GM12865 (cell line): Measurements from ENCODE around the gene SREBF1.
A peak's percentile ranks its signal among the peaks of the same experiment; 100 is the strongest.

Source experiments
- DNase-seq: peaks from one replicate; pipeline ENCODE4 v3.0.0; 2010; ENCODE audit warnings: low read depth
- H3K4me3 ChIP-seq: 2 replicates; pipeline ENCODE4 v1.5.1; 2011; ENCODE audit warnings: mild to moderate bottlenecking, low read depth, low read length, control low read depth
- TF ChIP-seq, protein P1 (sequence below): IDR thresholded peaks from 2 replicates; pipeline ENCODE4 v1.5.1; 2011; ENCODE audit warnings: low read length, control low read depth, low read depth, inconsistent platforms; ENCODE audit not compliant: insufficient read depth; ENCODE audit errors: missing control alignments

Gene SREBF1

DNA sequence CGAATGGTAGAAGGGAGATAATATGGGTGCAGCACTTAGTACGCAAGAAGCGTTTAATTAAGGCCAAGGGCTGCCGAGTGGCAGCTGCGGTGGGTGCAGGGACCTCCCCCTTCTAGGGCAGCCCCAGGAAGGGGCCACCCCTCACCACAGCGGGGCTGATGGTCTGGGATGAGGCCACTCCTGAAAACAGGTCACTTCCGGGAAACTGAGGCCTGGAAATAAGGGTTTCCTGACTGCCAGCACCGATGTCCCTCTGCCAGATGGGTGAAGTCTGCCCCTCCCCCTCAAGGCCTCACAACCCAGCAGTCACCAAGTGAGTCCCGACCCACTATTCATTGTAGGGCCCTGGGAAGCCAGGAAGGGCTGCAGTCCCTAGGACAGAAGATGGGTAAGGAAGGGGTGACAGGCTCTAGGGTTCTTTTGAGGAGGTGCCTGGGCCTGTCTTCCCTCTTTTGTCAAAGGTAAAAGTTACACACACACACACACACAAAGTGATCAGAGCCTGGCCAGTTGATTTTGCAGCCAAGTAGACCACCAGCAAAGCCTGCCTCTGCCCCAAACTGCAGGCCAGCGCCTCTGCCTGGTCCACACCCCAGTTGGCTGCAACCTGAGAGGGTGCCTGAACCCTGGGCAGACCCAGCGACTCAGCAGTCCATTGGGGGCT lies 12.5 kb downstream of the SREBF1 start:
- TF ChIP-seq, protein P1, sequence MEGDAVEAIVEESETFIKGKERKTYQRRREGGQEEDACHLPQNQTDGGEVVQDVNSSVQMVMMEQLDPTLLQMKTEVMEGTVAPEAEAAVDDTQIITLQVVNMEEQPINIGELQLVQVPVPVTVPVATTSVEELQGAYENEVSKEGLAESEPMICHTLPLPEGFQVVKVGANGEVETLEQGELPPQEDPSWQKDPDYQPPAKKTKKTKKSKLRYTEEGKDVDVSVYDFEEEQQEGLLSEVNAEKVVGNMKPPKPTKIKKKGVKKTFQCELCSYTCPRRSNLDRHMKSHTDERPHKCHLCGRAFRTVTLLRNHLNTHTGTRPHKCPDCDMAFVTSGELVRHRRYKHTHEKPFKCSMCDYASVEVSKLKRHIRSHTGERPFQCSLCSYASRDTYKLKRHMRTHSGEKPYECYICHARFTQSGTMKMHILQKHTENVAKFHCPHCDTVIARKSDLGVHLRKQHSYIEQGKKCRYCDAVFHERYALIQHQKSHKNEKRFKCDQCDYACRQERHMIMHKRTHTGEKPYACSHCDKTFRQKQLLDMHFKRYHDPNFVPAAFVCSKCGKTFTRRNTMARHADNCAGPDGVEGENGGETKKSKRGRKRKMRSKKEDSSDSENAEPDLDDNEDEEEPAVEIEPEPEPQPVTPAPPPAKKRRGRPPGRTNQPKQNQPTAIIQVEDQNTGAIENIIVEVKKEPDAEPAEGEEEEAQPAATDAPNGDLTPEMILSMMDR: no peak
- H3K4me3 ChIP-seq: peak overlapping the region; percentile 51
- peak; percentile 38 for DNase-seq

DNA sequence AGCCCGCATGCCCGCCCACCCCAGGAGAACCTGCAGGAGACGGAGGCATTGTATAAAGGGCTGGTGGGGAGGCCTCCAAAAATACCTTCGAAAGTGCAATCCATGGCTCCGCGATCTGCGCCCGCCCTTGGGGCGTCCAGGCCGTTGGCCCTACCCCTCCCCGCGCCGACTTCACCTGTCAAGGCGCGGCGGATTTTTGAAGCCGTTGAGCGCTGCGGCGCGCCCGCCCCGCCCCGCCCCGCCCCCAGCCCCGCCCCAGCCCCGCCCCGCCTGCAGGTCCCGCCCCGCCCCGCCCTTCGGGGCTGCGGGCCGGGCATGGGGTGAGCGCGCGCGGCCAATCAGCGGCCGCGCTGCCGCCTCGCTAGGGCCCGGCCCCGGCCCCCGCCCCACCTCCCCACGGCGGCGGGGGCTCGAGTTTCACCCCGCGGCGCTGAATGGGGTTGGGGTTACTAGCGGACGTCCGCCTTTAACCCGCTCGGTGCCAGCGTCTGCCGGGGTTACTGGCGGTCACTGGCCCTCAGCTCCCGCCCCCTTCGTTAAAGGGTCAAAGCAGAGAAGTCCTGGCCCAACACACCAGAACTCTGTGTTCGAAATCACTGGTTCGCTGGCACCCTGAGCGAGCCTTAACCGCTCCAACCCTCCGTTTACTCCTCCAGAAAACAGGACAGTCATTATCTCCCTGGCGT lies 13.2 kb downstream of the SREBF1 start:
- peak; percentile 93 for DNase-seq
- TF ChIP-seq, protein P1: no peak
- peak overlapping the region; percentile 51 for H3K4me3 ChIP-seq

DNA sequence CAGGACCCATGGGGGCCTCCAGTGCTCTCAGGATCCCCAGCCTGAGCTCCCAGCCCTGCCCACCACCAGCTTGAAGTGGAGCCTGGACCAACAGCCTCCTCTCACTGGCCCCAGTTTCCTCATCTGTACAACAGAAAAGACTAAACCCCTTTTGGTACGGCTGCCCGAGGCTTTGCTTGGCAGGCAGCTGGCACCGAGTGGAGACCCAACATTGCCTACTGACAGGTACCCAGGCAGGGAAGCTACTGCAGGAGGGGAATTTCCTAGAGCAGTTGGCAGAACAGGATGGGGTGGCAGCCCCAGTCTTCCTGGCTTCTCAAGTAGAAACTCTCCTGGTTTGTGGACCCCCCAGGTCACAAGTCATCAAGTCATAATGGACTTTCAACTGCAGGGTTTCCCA lies 14.2 kb downstream of the SREBF1 start:
- TF ChIP-seq, protein P1: no peak
- no peak for DNase-seq
- peak overlapping the region; percentile 40 for H3K4me3 ChIP-seq

DNA sequence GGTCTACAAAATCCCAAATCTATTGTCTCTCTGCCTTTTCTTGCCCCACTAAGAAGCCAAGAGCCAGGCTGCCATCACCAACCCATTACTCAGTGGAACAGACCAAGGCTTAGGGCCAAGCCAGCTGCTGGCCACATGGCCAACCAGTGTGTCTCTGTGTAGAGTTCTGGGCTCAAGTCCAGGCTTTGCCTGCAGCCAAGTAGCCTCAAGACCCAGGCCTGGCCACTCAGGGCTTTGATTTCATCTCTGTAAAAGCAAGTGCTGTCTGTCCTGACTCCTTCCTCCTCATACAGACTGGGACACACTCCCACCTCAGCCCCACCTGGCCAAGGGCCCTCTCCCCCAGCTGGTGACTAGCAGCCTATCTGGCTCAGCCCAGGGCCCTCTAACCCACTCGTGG lies 14.6 kb downstream of the SREBF1 start:
- TF ChIP-seq, protein P1: no peak
- H3K4me3 ChIP-seq: no peak overlapping the region
- DNase-seq: no peak

DNA sequence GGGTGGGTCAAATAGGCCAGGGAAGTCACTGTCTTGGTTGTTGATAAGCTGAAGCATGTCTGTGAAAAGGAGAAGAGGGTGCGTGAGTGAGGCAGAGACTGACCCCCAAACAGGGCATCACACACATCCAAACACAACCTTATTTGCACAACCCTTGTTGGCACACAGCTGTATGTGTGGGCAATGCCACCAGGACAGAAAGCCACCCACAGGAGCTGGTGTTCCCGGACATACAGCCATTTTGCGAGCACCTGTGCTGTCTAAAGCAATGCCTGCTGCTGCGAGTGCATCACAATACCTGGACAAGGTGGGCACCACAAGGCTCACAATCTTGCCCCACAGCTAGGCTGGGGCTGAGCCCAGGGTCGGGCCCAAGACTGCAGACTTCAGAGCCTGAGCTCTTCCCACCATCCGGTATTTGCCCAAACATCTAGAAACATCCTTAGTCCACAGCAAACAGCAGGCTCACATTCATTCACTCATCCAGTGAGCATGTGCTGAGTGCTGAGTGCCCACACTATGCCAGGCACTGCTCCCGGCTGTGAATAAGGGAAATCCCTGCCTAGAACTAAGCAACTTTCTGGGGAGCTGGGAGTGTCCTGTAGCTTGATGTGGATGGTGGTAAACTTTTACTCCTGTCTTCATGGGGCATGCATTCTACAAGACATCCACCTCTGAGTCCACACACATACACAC lies 16.2 kb downstream of the SREBF1 start:
- TF ChIP-seq, protein P1: no peak
- no peak for DNase-seq
- no peak overlapping the region for H3K4me3 ChIP-seq

DNA sequence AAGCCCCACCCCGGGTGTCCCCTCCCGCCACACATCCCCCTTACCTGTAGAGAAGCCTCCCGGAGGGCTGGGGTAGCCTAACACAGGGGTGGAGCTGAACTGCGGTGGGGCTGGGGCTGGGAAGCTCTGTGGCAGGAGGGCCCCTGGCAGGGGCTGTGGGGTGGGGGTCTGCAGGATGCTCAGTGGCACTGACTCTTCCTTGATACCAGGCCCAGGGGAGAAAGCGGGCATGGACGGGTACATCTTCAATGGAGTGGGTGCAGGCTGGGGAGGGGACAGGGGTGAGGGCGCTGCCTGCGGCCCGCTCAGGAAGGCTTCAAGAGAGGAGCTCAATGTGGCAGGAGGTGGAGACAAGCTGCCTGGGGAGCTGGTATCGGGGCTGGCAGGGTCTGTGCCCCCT lies 16.7 kb downstream of the SREBF1 start:
- H3K4me3 ChIP-seq: no peak overlapping the region
- TF ChIP-seq, protein P1: no peak
- DNase-seq: no peak

DNA sequence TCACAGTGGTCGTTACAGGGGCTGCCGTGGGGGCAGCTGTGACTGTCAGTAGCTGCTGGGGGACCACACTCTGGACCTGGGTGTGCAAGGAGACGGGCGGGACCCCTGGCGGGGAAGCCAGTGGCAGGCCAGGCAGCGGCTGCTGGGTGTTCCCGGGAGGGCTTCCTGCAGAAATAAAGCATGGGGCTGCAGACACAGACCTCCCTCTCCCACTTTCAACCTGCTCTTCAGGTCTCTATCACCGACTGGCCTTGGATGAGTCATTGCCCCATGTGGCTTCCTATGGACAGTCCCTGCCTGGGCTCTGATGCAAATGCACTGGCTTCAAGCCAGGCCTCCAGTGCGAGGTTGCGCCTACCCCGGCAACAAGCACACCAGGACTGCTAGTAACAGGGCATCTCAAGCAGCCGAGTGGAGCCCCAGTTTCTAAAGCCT lies 17.2 kb downstream of the SREBF1 start:
- H3K4me3 ChIP-seq: no peak overlapping the region
- TF ChIP-seq, protein P1: no peak
- DNase-seq: peak; percentile 91
